Transverse colon (tissue), 4 donors: ENCODE data around the gene SHKBP1. TPM values are rescaled to one million over a fixed set of nuclear protein-coding genes. Genes with fewer than 3 reads are reported as not detected.

Experiments
- DNase-seq: peaks from one replicate; pipeline ENCODE4 v3.0.0-alpha.2; 2019
- H3K27ac ChIP-seq, 4 donors: fragments of 200-600 bp; sonication (generic); 2 replicates each; pipeline ENCODE4 v1.5.1; 2016 to 2018; ENCODE audit warnings: inconsistent platforms in 4 of 4
- H3K27me3 ChIP-seq: fragments of 200-600 bp; sonication (generic); 2 replicates; pipeline ENCODE4 v1.5.1; 2017; ENCODE audit warnings: inconsistent platforms
- H3K36me3 ChIP-seq, 4 donors: fragments of 200-600 bp; sonication (generic); 2 replicates each; pipeline ENCODE4 v1.5.1; 2017 to 2019; ENCODE audit warnings: inconsistent platforms in 4 of 4
- H3K4me1 ChIP-seq, 4 donors: fragments of 200-600 bp; sonication (generic); 2 replicates each; pipeline ENCODE4 v1.5.1; 2017 to 2020; ENCODE audit warnings: inconsistent platforms in 4 of 4
- H3K4me3 ChIP-seq, 4 donors: fragments of 200-600 bp; sonication (generic); 1 replicate in 1 of 4; 2 replicates in 3 of 4; pipeline versions ENCODE4 v1.5.1 to v1.6.1; 2017 to 2019; ENCODE audit warnings: inconsistent platforms in 4 of 4
- H3K9me3 ChIP-seq, 2 donors: fragments of 200-600 bp; sonication (generic); 2 replicates each; pipeline ENCODE4 v1.5.1; 2017 to 2019; ENCODE audit warnings: inconsistent platforms in 2 of 2
- EP300 ChIP-seq: sonication (generic); formaldehyde crosslinking; IDR thresholded peaks from one replicate; pipeline ENCODE4 v1.6.1; 2017; ENCODE audit warnings: antibody characterized with exemption, low read depth
- POLR2A ChIP-seq: fragments of 450-650 bp; IDR thresholded peaks from one replicate; pipeline ENCODE4 v1.6.1; 2016; ENCODE audit warnings: antibody characterized with exemption, mild to moderate bottlenecking, moderate library complexity
- POLR2AphosphoS5 ChIP-seq, 3 donors: sonication (generic); formaldehyde crosslinking; IDR thresholded peaks; one replicate each; pipeline ENCODE4 v1.6.1; 2016; ENCODE audit warnings: antibody characterized with exemption in 3 of 3
- WGBS, 2 donors: methylation state at CpG; one replicate each; pipeline ENCODE4 v1.1.5; 2018; ENCODE audit warnings: low coverage in 1 of 2; 5-methylcytosine and 5-hydroxymethylcytosine counted together
- in situ Hi-C, 4 donors: fragments of 200-750 bp; cut with MboI; loops; one replicate each; pipeline versions ENCODE4 v1.15.0 to v1.15.1; 2017; ENCODE audit warnings: low sequenced_read_pairs in 3 of 4, low pct_ligation_motif_present in 1 of 4, low pct_unique_long_range_greater_than_20kb in 1 of 4
- intact Hi-C: fragments of 100-400 bp; cut with DNase I; formaldehyde crosslinking; loops from one replicate; pipeline ENCODE4 v1.15.1; 2023; ENCODE audit warnings: low total_unique reads
- total RNA-seq, 4 donors: library from RNA; depleted of rRNA; stranded (reverse); fragments of >200 nt; gene quantifications; one replicate each; pipeline ENCODE4 v1.1.0, GENCODE V29; 2016
- TF ChIP-seq, protein P1 (sequence below), 5 experiments: fragments of 200-600 bp in 3 of 5; fragments of 450-650 bp in 2 of 5; sonication (generic) in 3 of 5; IDR thresholded peaks; 1 replicate in 2 of 5; 2 replicates in 3 of 5; pipeline ENCODE4 v1.5.1; 2016 to 2017; ENCODE audit warnings: antibody characterized with exemption in 5 of 5, inconsistent platforms in 3 of 5, mild to moderate bottlenecking in 2 of 5, moderate library complexity in 1 of 5

The SHKBP1 gene
- total RNA-seq, 4 donors from 2014 or later = 58.7 to 111 (median 60.9) TPM

GRCh38 chr19:40619333-40620160, 42.9 kb downstream of the SHKBP1 start:
- peaks cover 0 to 21% (median 3%) of the 10 kb centered on the region in 4 donors for H3K36me3 ChIP-seq
- WGBS, 2 donors = 79 to 80% methylated on average over 5 to 10 of the region's 11 CpGs

GRCh38 chr19:40620161-40620485, 43.5 kb downstream of the SHKBP1 start:
- in situ Hi-C loops = no loop called here
- Histone ChIP-seq H3K9me3 (no peaks in the 10 kb centered on the region), H3K36me3 (peaks cover 0 to 21% (median 3%) of the 10 kb centered on the region in 4 donors), H3K27ac (no peak overlapping the region), H3K27me3 (no peaks in the 10 kb centered on the region), H3K4me1 (peaks cover 0 to 12% (median 7%) of the 10 kb centered on the region in 4 donors), H3K4me3 (no peak overlapping the region)
- intact Hi-C loops = no loop called here
- 90 to 95% methylated on average over 6 to 8 of the region's 8 CpGs for WGBS, 2 donors
- TF ChIP-seq EP300 (no peak), POLR2A (no peak), POLR2AphosphoS5 (IDR thresholded peaks at IDR 0.05) (no peak)
- TF ChIP-seq, protein P1, sequence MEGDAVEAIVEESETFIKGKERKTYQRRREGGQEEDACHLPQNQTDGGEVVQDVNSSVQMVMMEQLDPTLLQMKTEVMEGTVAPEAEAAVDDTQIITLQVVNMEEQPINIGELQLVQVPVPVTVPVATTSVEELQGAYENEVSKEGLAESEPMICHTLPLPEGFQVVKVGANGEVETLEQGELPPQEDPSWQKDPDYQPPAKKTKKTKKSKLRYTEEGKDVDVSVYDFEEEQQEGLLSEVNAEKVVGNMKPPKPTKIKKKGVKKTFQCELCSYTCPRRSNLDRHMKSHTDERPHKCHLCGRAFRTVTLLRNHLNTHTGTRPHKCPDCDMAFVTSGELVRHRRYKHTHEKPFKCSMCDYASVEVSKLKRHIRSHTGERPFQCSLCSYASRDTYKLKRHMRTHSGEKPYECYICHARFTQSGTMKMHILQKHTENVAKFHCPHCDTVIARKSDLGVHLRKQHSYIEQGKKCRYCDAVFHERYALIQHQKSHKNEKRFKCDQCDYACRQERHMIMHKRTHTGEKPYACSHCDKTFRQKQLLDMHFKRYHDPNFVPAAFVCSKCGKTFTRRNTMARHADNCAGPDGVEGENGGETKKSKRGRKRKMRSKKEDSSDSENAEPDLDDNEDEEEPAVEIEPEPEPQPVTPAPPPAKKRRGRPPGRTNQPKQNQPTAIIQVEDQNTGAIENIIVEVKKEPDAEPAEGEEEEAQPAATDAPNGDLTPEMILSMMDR (IDR thresholded peaks at IDR 0.05) = no peak
- DNase-seq = no peak

More at GRCh38 chr19:40619333-40620160, 42.9 kb downstream of the SHKBP1 start:
- H3K27me3 ChIP-seq = no peaks in the 10 kb centered on the region
- no peak overlapping the region for H3K27ac ChIP-seq
- TF ChIP-seq EP300 (no peak), POLR2A (no peak), POLR2AphosphoS5 (IDR thresholded peaks at IDR 0.05) (no peak)
- TF ChIP-seq, protein P1 (IDR thresholded peaks at IDR 0.05) = no peak
- in situ Hi-C loops = no loop called here
- intact Hi-C loops = no loop called here
- H3K9me3 ChIP-seq = no peaks in the 10 kb centered on the region
- DNase-seq = no peak
- H3K4me1 ChIP-seq = peaks cover 0 to 18% (median 12%) of the 10 kb centered on the region in 4 donors
- H3K4me3 ChIP-seq = no peak overlapping the region

DNA sequence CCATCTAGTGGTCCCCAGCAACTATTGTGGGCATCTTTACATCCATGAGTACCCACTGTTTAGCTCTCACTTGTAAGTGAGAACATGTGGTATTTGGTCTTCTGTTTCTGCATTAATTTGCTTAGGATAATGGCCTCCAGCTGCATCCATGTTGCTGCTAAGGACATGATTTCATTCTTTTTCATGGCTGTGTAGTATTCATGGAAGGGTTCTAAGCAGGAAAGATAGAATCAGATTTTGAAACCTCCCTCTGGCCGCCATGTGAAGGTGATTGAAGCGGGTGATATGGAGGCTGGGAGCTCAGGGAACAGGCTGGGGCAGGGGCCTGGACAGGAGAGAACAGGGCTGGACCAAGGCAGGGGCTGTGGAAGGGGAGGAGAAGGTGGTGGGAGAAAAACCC, 44.6 kb downstream of the SHKBP1 start:
- no peak for DNase-seq
- Histone ChIP-seq H3K4me3 (no peak overlapping the region), H3K36me3 (peaks cover 0 to 21% (median 5%) of the 10 kb centered on the region in 4 donors), H3K4me1 (peaks cover 0 to under 1% (median 0%) of the 10 kb centered on the region in 4 donors), H3K27me3 (no peaks in the 10 kb centered on the region), H3K9me3 (no peaks in the 10 kb centered on the region), H3K27ac (no peak overlapping the region)
- WGBS, 2 donors = 50% methylated on average over 2 of the region's 2 CpGs; no CpG with 5 or more reads in 1 of the 2 donors
- TF ChIP-seq EP300 (no peak), POLR2AphosphoS5 (IDR thresholded peaks at IDR 0.05) (no peak), POLR2A (no peak)
- TF ChIP-seq, protein P1 (IDR thresholded peaks at IDR 0.05) = no peak
- intact Hi-C loops (no loop called here), in situ Hi-C loops (no loop called here)

GRCh38 chr19:40621966-40622772, 45.5 kb downstream of the SHKBP1 start:
- in situ Hi-C loops = no loop called here
- DNase-seq = no peak
- Histone ChIP-seq H3K4me3 (no peak overlapping the region), H3K27ac (no peak overlapping the region), H3K36me3 (peaks cover 0 to 21% (median 5%) of the 10 kb centered on the region in 4 donors), H3K9me3 (no peaks in the 10 kb centered on the region), H3K4me1 (no peaks in the 10 kb centered on the region), H3K27me3 (no peaks in the 10 kb centered on the region)
- no peak for TF ChIP-seq POLR2AphosphoS5 (IDR thresholded peaks at IDR 0.05)
- TF ChIP-seq EP300 = no peak
- TF ChIP-seq, protein P1 (IDR thresholded peaks at IDR 0.05) = no peak
- no peak for TF ChIP-seq POLR2A
- intact Hi-C loops = no loop called here
- WGBS, 2 donors = 92 to 100% methylated on average over 1 to 24 of the region's 24 CpGs
